ENCODE results near the gene PPP4R1.

PPP4R1 gene

DNA sequence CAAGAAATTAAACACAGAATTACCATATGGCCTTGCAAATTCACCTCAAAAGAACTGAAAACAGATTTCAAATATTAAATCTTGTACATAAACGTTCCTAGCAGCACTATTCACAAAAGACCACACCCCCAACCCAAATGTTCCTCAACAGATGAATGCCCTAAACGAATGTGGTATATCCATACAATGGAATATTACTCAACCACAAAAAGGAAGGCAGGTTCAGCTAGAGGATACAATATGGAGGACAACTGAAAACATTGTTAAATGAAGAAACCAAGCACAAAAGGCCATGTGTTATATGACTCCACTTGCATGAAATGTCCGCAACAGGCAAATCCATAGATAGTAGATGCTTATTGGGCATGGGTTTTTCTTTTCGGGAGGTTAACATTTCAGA lies 61.7 kb downstream of the PPP4R1 start:
- Histone ChIP-seq H4K20me1 (ENCODE audit: insufficient read depth, low read length, poor library complexity, severe bottlenecking) (no peaks in the 10 kb centered on the region), H3K36me3 (ENCODE audit: insufficient read depth, low read length) (peaks cover 89% of the 10 kb centered on the region), H2AFZ (ENCODE audit: low read length) (no peak overlapping the region), H3K9me3 (ENCODE audit: insufficient read depth, low read depth, low read length) (peaks cover 5% of the 10 kb centered on the region; the same call in 1 of the 2 replicates), H3K9me2 (replicated peaks; ENCODE audit: low read depth, low read length) (no peaks in the 10 kb centered on the region), H3K4me1 (ENCODE audit: insufficient read depth, low read length, poor library complexity, severe bottlenecking) (no peaks in the 10 kb centered on the region), H3K9ac (ENCODE audit: low read depth, low read length, poor library complexity, severe bottlenecking) (no peak overlapping the region), H3K4me2 (ENCODE audit: low read depth, low read length, poor library complexity, severe bottlenecking) (no peak overlapping the region), H3K4me3 (ENCODE audit: low read length, poor library complexity, severe bottlenecking) (no peak overlapping the region), H3K79me2 (ENCODE audit: insufficient read depth, low read length) (no peaks in the 10 kb centered on the region), H3K27me3 (ENCODE audit: insufficient read depth, low read length, poor library complexity, severe bottlenecking) (no peaks in the 10 kb centered on the region), H3F3A (ENCODE audit: low read depth) (no peaks in the 10 kb centered on the region)
- TF ChIP-seq EZH2phosphoT487 (IDR thresholded peaks at IDR 0.05; ENCODE audit: borderline replicate concordance) = no peak
- TF ChIP-seq, protein P1, sequence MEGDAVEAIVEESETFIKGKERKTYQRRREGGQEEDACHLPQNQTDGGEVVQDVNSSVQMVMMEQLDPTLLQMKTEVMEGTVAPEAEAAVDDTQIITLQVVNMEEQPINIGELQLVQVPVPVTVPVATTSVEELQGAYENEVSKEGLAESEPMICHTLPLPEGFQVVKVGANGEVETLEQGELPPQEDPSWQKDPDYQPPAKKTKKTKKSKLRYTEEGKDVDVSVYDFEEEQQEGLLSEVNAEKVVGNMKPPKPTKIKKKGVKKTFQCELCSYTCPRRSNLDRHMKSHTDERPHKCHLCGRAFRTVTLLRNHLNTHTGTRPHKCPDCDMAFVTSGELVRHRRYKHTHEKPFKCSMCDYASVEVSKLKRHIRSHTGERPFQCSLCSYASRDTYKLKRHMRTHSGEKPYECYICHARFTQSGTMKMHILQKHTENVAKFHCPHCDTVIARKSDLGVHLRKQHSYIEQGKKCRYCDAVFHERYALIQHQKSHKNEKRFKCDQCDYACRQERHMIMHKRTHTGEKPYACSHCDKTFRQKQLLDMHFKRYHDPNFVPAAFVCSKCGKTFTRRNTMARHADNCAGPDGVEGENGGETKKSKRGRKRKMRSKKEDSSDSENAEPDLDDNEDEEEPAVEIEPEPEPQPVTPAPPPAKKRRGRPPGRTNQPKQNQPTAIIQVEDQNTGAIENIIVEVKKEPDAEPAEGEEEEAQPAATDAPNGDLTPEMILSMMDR (conservative IDR thresholded peaks at IDR 0.05; ENCODE audit: low read length) = no peak

DNA sequence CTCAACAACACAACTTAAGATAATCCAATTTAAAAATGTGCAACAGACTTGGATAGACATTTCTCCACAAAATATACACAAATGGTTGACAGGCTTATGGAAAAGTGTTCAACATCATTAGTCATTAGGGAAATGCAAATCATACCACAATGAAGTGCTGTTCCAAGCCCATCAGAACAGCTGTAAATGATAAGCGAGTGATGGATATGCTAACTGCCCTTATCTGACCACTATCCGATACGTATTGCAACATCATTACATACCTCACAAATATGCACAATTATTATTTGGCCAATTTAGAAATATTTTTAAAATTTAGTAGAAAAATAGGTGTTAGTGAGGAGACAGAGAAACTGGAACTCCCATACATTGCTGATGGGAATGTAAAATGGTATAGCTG lies 62.2 kb downstream of the PPP4R1 start:
- peaks cover 5% of the 10 kb centered on the region; the same call in 1 of the 2 replicates for H3K9me3 ChIP-seq (ENCODE audit: insufficient read depth, low read depth, low read length)
- no peaks in the 10 kb centered on the region for H3K27me3 ChIP-seq (ENCODE audit: insufficient read depth, low read length, poor library complexity, severe bottlenecking)
- no peak overlapping the region for H3K4me3 ChIP-seq (ENCODE audit: low read length, poor library complexity, severe bottlenecking)
- H3K4me1 ChIP-seq (ENCODE audit: insufficient read depth, low read length, poor library complexity, severe bottlenecking) = no peaks in the 10 kb centered on the region
- H3K9me2 ChIP-seq (replicated peaks; ENCODE audit: low read depth, low read length) = no peaks in the 10 kb centered on the region
- no peak for TF ChIP-seq EZH2phosphoT487 (IDR thresholded peaks at IDR 0.05; ENCODE audit: borderline replicate concordance)
- TF ChIP-seq, protein P1 (conservative IDR thresholded peaks at IDR 0.05; ENCODE audit: low read length) = no peak
- H3K4me2 ChIP-seq (ENCODE audit: low read depth, low read length, poor library complexity, severe bottlenecking) = no peak overlapping the region
- H3F3A ChIP-seq (ENCODE audit: low read depth) = no peaks in the 10 kb centered on the region
- no peaks in the 10 kb centered on the region for H3K79me2 ChIP-seq (ENCODE audit: insufficient read depth, low read length)
- H2AFZ ChIP-seq (ENCODE audit: low read length) = no peak overlapping the region
- peaks cover 91% of the 10 kb centered on the region for H3K36me3 ChIP-seq (ENCODE audit: insufficient read depth, low read length)
- no peak overlapping the region for H3K9ac ChIP-seq (ENCODE audit: low read depth, low read length, poor library complexity, severe bottlenecking)
- no peaks in the 10 kb centered on the region for H4K20me1 ChIP-seq (ENCODE audit: insufficient read depth, low read length, poor library complexity, severe bottlenecking)

DNA sequence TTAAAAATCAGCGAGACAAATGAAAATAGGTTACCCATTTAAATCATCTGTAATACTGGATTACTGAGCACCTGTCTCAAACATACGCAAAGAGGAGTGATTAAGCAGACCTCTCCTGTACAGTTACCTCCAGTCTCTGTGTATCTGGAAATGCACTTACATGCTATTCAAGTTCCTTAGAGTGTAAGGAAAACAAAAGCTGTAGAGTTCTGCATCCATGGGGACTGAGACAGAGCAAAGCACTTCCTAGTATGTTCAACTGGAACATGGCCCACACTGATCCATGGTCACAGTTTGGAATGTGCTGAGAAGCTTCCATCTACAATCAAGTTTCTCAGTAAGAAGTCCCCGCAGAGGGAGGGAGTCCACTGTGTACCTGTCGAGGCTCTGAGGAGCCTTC lies 63.9 kb downstream of the PPP4R1 start:
- peaks cover 5% of the 10 kb centered on the region; the same call in 1 of the 2 replicates for H3K9me3 ChIP-seq (ENCODE audit: insufficient read depth, low read depth, low read length)
- no peaks in the 10 kb centered on the region for H3F3A ChIP-seq (ENCODE audit: low read depth)
- no peaks in the 10 kb centered on the region for H3K79me2 ChIP-seq (ENCODE audit: insufficient read depth, low read length)
- H3K4me2 ChIP-seq (ENCODE audit: low read depth, low read length, poor library complexity, severe bottlenecking) = no peak overlapping the region
- H3K9ac ChIP-seq (ENCODE audit: low read depth, low read length, poor library complexity, severe bottlenecking) = no peak overlapping the region
- no peaks in the 10 kb centered on the region for H3K27me3 ChIP-seq (ENCODE audit: insufficient read depth, low read length, poor library complexity, severe bottlenecking)
- no peaks in the 10 kb centered on the region for H3K9me2 ChIP-seq (replicated peaks; ENCODE audit: low read depth, low read length)
- H2AFZ ChIP-seq (ENCODE audit: low read length) = no peak overlapping the region
- H3K4me3 ChIP-seq (ENCODE audit: low read length, poor library complexity, severe bottlenecking) = no peak overlapping the region
- no peaks in the 10 kb centered on the region for H3K4me1 ChIP-seq (ENCODE audit: insufficient read depth, low read length, poor library complexity, severe bottlenecking)
- TF ChIP-seq, protein P1 (conservative IDR thresholded peaks at IDR 0.05; ENCODE audit: low read length) = no peak
- TF ChIP-seq EZH2phosphoT487 (IDR thresholded peaks at IDR 0.05; ENCODE audit: borderline replicate concordance) = no peak
- H3K36me3 ChIP-seq (ENCODE audit: insufficient read depth, low read length) = peaks cover 91% of the 10 kb centered on the region
- no peaks in the 10 kb centered on the region for H4K20me1 ChIP-seq (ENCODE audit: insufficient read depth, low read length, poor library complexity, severe bottlenecking)

All from Loucy (cell line).